IMR-90 (cell line): ENCODE data around the gene IFI44L. TPM values are rescaled to one million over a fixed set of nuclear protein-coding genes. Genes with fewer than 3 reads are reported as not detected.

ENCODE experiments used
- ATAC-seq: fragments of 200-7000 bp; cut with Tn5 transposase; 2 replicates; pipeline ENCODE4 v1.9.1; 2020; ENCODE audit warnings: low read depth, mild to moderate bottlenecking, moderate library complexity
- BruUV-seq: library from RNA; stranded (reverse); fragments of 400-500 nt; replicated peaks from 2 replicates; lab custom pipeline; 2021; lab: Mats Ljungman, UMichigan
- CTCF ChIA-PET: fragments of 300-600 bp; formaldehyde crosslinking; extraction: SDS; loops from one replicate; lab custom pipeline; 2021; ENCODE audit warnings: antibody characterized with exemption; lab: Yijun Ruan, JAX
- POLR2A ChIA-PET: fragments of 300-600 bp; sonication (Branson Sonifier 250); formaldehyde crosslinking; loops from one replicate; lab custom pipeline; 2022; ENCODE audit warnings: antibody characterized with exemption; ENCODE audit not compliant: unreplicated experiment; lab: Charles Lee
- DNase-seq: peaks from one replicate; pipeline ENCODE4 v3.0.0; 2013
- H2AFZ ChIP-seq: replicated peaks from 2 replicates; pipeline ENCODE3; 2013; ENCODE audit warnings: low read length, mild to moderate bottlenecking; ENCODE audit not compliant: poor library complexity
- H2AK5ac ChIP-seq: 2 replicates; pipeline ENCODE4 v1.6.1; 2013; ENCODE audit warnings: low read depth, low read length, inconsistent platforms
- H2AK9ac ChIP-seq: replicated peaks from 2 replicates; pipeline ENCODE3; 2013; ENCODE audit warnings: mild to moderate bottlenecking, low read depth, low read length, moderate library complexity; ENCODE audit not compliant: poor library complexity
- H2BK120ac ChIP-seq: 2 replicates; pipeline ENCODE4 v1.6.1; 2013; ENCODE audit warnings: low read depth, low read length, inconsistent platforms
- H2BK15ac ChIP-seq: 3 replicates; pipeline ENCODE4 v1.6.1; 2013; ENCODE audit warnings: low read depth, low read length, inconsistent platforms
- H2BK20ac ChIP-seq: 2 replicates; pipeline ENCODE4 v1.6.1; 2013; ENCODE audit warnings: low read depth, mild to moderate bottlenecking, inconsistent platforms, low read length, moderate library complexity
- H2BK5ac ChIP-seq: 2 replicates; pipeline ENCODE4 v1.6.1; 2013; ENCODE audit warnings: mild to moderate bottlenecking, low read depth, low read length, inconsistent platforms; ENCODE audit not compliant: poor library complexity, severe bottlenecking
- H3K14ac ChIP-seq: replicated peaks from 2 replicates; pipeline ENCODE4 v1.6.1; 2013; ENCODE audit warnings: low read depth, low read length, inconsistent platforms
- H3K18ac ChIP-seq: 2 replicates; pipeline ENCODE4 v1.6.1; 2013; ENCODE audit warnings: low read depth, low read length, control low read depth
- H3K23ac ChIP-seq: 2 replicates; pipeline ENCODE4 v1.6.1; 2013; ENCODE audit warnings: low read depth, low read length, inconsistent platforms
- H3K27ac ChIP-seq: 2 replicates; pipeline ENCODE4 v1.5.1; 2013; ENCODE audit warnings: mild to moderate bottlenecking, control low read depth, low read length; ENCODE audit not compliant: insufficient read depth
- H3K27me3 ChIP-seq: 2 replicates; pipeline ENCODE4 v1.6.1; 2013; ENCODE audit warnings: low read length; ENCODE audit not compliant: control insufficient read depth, insufficient read depth
- H3K36me3 ChIP-seq: 2 replicates; pipeline ENCODE4 v1.6.1; 2013; ENCODE audit warnings: low read length, mixed read lengths; ENCODE audit not compliant: control insufficient read depth, insufficient read depth
- H3K4ac ChIP-seq: 2 replicates; pipeline ENCODE4 v1.6.1; 2013; ENCODE audit warnings: low read depth, low read length, inconsistent platforms
- H3K4me1 ChIP-seq: 2 replicates; pipeline ENCODE4 v1.6.1; 2013; ENCODE audit warnings: low read length, mixed read lengths; ENCODE audit not compliant: control insufficient read depth, insufficient read depth
- H3K4me2 ChIP-seq: 2 replicates; pipeline ENCODE4 v1.6.1; 2013; ENCODE audit warnings: low read depth, mild to moderate bottlenecking, control low read depth, low read length, moderate library complexity
- H3K4me3 ChIP-seq: 2 replicates; pipeline ENCODE4 v1.5.1; 2013; ENCODE audit warnings: low read depth, mild to moderate bottlenecking, control low read depth, low read length, moderate library complexity; ENCODE audit not compliant: insufficient read depth
- H3K56ac ChIP-seq: 2 replicates; pipeline ENCODE4 v1.6.1; 2013; ENCODE audit warnings: low read length, inconsistent platforms; ENCODE audit not compliant: insufficient read depth; ENCODE audit errors: extremely low read depth
- H3K79me1 ChIP-seq, 2 experiments: 2 replicates each; pipeline ENCODE4 v1.6.1; 2013; ENCODE audit warnings: low read length in 2 of 2, inconsistent platforms in 1 of 2, low read depth in 1 of 2
- H3K9ac ChIP-seq: 2 replicates; pipeline ENCODE4 v1.6.1; 2013; ENCODE audit warnings: low read depth, low read length, control low read depth
- H3K9me1 ChIP-seq: 2 replicates; pipeline ENCODE4 v1.6.1; 2013; ENCODE audit warnings: low read length, inconsistent platforms; ENCODE audit not compliant: insufficient read depth
- H3K9me3 ChIP-seq: 2 replicates; pipeline ENCODE4 v1.6.1; 2013; ENCODE audit warnings: low read length; ENCODE audit not compliant: control insufficient read depth, insufficient read depth
- H4K20me1 ChIP-seq: 2 replicates; pipeline ENCODE4 v1.6.1; 2013; ENCODE audit warnings: low read length, inconsistent platforms; ENCODE audit not compliant: insufficient read depth
- H4K5ac ChIP-seq: 2 replicates; pipeline ENCODE4 v1.6.1; 2013; ENCODE audit warnings: mild to moderate bottlenecking, low read depth, low read length, control low read depth
- H4K8ac ChIP-seq, 2 experiments: 2 replicates each; pipeline ENCODE4 v1.6.1; 2013; ENCODE audit warnings: low read depth in 2 of 2, low read length in 2 of 2, control low read depth in 1 of 2, inconsistent platforms in 1 of 2
- H4K91ac ChIP-seq: 2 replicates; pipeline ENCODE4 v1.6.1; 2013; ENCODE audit warnings: low read depth, low read length, inconsistent platforms; ENCODE audit not compliant: insufficient read depth
- BHLHE40 ChIP-seq: fragments of 150-350 bp; IDR thresholded peaks from 2 replicates; pipeline ENCODE4 v1.6.1; 2016; ENCODE audit warnings: mild to moderate bottlenecking, low read depth, low read length
- CEBPB ChIP-seq: IDR thresholded peaks from 2 replicates; pipeline ENCODE4 v1.6.1; 2012; ENCODE audit warnings: low read depth, low read length, improper control_type of control experiment
- CHD1 ChIP-seq: IDR thresholded peaks from 2 replicates; pipeline ENCODE4 v1.6.1; 2012; ENCODE audit warnings: low read depth, low read length, improper control_type of control experiment
- FOS ChIP-seq: fragments of 150-350 bp; IDR thresholded peaks from 2 replicates; pipeline ENCODE4 v1.6.1; 2016; ENCODE audit warnings: low read depth, low read length
- MAFK ChIP-seq: IDR thresholded peaks from 2 replicates; pipeline ENCODE4 v1.6.1; 2012; ENCODE audit warnings: low read depth, low read length, improper control_type of control experiment
- MAZ ChIP-seq: IDR thresholded peaks from 2 replicates; pipeline ENCODE4 v1.6.1; 2012; ENCODE audit warnings: low read depth, mild to moderate bottlenecking, low read length, improper control_type of control experiment, moderate library complexity, borderline replicate concordance
- MXI1 ChIP-seq: IDR thresholded peaks from 2 replicates; pipeline ENCODE4 v1.6.1; 2012; ENCODE audit warnings: low read depth, mild to moderate bottlenecking, low read length, moderate library complexity, borderline replicate concordance
- NFE2L2 ChIP-seq: fragments of 150-350 bp; IDR thresholded peaks from 2 replicates; pipeline ENCODE4 v1.6.1; 2016; ENCODE audit warnings: low read depth, mild to moderate bottlenecking, low read length
- POLR2A ChIP-seq: IDR thresholded peaks from 2 replicates; pipeline ENCODE4 v1.6.1; 2012; ENCODE audit warnings: mild to moderate bottlenecking, low read depth, low read length
- RAD21 ChIP-seq: IDR thresholded peaks from 2 replicates; pipeline ENCODE4 v1.6.1; 2012; ENCODE audit warnings: low read length, improper control_type of control experiment
- RCOR1 ChIP-seq: IDR thresholded peaks from 2 replicates; pipeline ENCODE4 v1.6.1; 2012; ENCODE audit warnings: mild to moderate bottlenecking, low read length, improper control_type of control experiment; ENCODE audit not compliant: insufficient replicate concordance
- RFX5 ChIP-seq: IDR thresholded peaks from 2 replicates; pipeline ENCODE4 v1.8.0; 2012; ENCODE audit warnings: low read depth, mild to moderate bottlenecking, low read length, moderate library complexity
- SMC3 ChIP-seq: fragments of 150-350 bp; IDR thresholded peaks from 2 replicates; pipeline ENCODE4 v1.6.1; 2016; ENCODE audit warnings: low read depth, mild to moderate bottlenecking, antibody characterized with exemption, low read length, moderate library complexity
- USF2 ChIP-seq: fragments of 150-350 bp; IDR thresholded peaks from 2 replicates; pipeline ENCODE4 v1.6.1; 2017; ENCODE audit warnings: mild to moderate bottlenecking, antibody characterized with exemption, low read length, low read depth
- WGBS, 2 experiments: methylation state at CpG; one replicate each; pipeline versions ENCODE4 v1.1.5 to v1.1.7; 2013; ENCODE audit warnings: missing lambda C conversion rate in 2 of 2; ENCODE audit not compliant: insufficient read length in 1 of 2; ENCODE audit errors: extremely low coverage in 2 of 2; 5-methylcytosine and 5-hydroxymethylcytosine counted together
- dilution Hi-C: fragments of 300-500 bp; cut with HindIII; formaldehyde crosslinking; loops from one replicate; pipeline ENCODE4 v1.14.3; 2018; ENCODE audit warnings: low sequenced_read_pairs; ENCODE audit not compliant: unreplicated experiment
- in situ Hi-C: fragments of 300-500 bp; cut with MboI; formaldehyde crosslinking; loops from 3 replicates; pipeline ENCODE4 v1.14.3; 2019; ENCODE audit warnings: low sequenced_read_pairs, inconsistent platforms, mixed read lengths
- intact Hi-C: fragments of 100-400 bp; cut with micrococcal nuclease; formaldehyde crosslinking; loops from 2 replicates; pipeline ENCODE4 v1.10.0; 2022
- polyA plus RNA-seq, 3 experiments: library from polyadenylated mRNA; depleted of rRNA; stranded (reverse); fragments of >200 nt; gene quantifications; 2 replicates each; pipeline ENCODE4 v1.2.3, GENCODE V29; 2012; ENCODE audit warnings: low replicate concordance in 1 of 3
- total RNA-seq: library from RNA; depleted of rRNA; stranded (reverse); fragments of >200 nt; gene quantifications from 2 replicates; pipeline ENCODE4 v1.2.3, GENCODE V29; 2012
- TF ChIP-seq, protein P1 (sequence below): fragments of 150-350 bp; IDR thresholded peaks from 2 replicates; pipeline ENCODE4 v1.6.1; 2016; ENCODE audit warnings: low read depth, mild to moderate bottlenecking, low read length, moderate library complexity, borderline replicate concordance
- TF ChIP-seq, protein P2 (sequence below): conservative IDR thresholded peaks from 2 replicates; pipeline ENCODE4 v1.5.1; 2012; ENCODE audit warnings: mild to moderate bottlenecking, low read depth, low read length, improper control_type of control experiment

The IFI44L gene
- total and polyA plus RNA-seq, 2 of the 4 experiments (the other 2 are of a cell fraction): 0.18 to 0.19 TPM

DNA sequence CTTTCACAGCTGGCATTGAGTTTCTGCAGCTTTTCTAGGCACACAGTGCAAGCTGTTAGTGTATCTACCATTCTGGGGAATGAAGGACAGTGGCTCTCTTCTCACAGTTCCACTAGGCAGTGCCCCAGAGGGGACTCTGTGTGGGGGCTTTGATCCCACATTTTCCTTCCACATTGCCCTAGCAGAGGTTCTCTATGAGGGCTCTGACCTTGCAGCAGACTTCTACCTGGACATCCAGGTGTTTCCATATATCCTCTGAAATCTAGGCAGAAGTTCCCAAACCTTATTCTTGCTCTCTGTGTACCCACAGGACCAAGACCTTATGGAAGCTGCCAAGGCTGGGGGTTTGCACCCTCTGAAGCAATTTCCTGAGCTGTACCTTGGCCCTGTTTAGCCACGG lies 27.0 kb downstream of the IFI44L start:
- intact Hi-C loops (no loop called here), in situ Hi-C loops (no loop called here), dilution Hi-C loops (no loop called here)
- Histone ChIP-seq H2BK120ac (no peak overlapping the region), H3K23ac (no peak overlapping the region), H3K56ac (no peak overlapping the region), H3K36me3 (no peaks in the 10 kb centered on the region), H3K4me2 (no peak overlapping the region), H3K9me3 (no peaks in the 10 kb centered on the region), H3K4ac (no peak overlapping the region), H4K8ac (no peak overlapping the region), H4K91ac (no peak overlapping the region), H3K18ac (no peak overlapping the region), H3K27ac (no peak overlapping the region), H2BK15ac (no peak overlapping the region), H3K79me1 (no peaks in the 10 kb centered on the region), H2BK20ac (no peak overlapping the region), H2AK5ac (no peak overlapping the region), H2AFZ (no peak overlapping the region), H4K5ac (no peak overlapping the region), H2AK9ac (no peak overlapping the region), H3K27me3 (no peaks in the 10 kb centered on the region), H4K20me1 (no peaks in the 10 kb centered on the region), H3K14ac (no peak overlapping the region), H3K9ac (no peak overlapping the region), H3K4me3 (no peak overlapping the region), H2BK5ac (no peak overlapping the region), H3K9me1 (no peaks in the 10 kb centered on the region), H3K4me1 (no peaks in the 10 kb centered on the region)
- TF ChIP-seq CHD1 (no peak), FOS (no peak), MAFK (no peak), BHLHE40 (no peak), RAD21 (no peak), MAZ (no peak), CEBPB (no peak), MXI1 (no peak), RFX5 (no peak), NFE2L2 (no peak), SMC3 (no peak), USF2 (no peak), POLR2A (no peak), RCOR1 (no peak)
- TF ChIP-seq, protein P1, sequence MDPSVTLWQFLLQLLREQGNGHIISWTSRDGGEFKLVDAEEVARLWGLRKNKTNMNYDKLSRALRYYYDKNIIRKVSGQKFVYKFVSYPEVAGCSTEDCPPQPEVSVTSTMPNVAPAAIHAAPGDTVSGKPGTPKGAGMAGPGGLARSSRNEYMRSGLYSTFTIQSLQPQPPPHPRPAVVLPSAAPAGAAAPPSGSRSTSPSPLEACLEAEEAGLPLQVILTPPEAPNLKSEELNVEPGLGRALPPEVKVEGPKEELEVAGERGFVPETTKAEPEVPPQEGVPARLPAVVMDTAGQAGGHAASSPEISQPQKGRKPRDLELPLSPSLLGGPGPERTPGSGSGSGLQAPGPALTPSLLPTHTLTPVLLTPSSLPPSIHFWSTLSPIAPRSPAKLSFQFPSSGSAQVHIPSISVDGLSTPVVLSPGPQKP: no peak
- TF ChIP-seq, protein P2, sequence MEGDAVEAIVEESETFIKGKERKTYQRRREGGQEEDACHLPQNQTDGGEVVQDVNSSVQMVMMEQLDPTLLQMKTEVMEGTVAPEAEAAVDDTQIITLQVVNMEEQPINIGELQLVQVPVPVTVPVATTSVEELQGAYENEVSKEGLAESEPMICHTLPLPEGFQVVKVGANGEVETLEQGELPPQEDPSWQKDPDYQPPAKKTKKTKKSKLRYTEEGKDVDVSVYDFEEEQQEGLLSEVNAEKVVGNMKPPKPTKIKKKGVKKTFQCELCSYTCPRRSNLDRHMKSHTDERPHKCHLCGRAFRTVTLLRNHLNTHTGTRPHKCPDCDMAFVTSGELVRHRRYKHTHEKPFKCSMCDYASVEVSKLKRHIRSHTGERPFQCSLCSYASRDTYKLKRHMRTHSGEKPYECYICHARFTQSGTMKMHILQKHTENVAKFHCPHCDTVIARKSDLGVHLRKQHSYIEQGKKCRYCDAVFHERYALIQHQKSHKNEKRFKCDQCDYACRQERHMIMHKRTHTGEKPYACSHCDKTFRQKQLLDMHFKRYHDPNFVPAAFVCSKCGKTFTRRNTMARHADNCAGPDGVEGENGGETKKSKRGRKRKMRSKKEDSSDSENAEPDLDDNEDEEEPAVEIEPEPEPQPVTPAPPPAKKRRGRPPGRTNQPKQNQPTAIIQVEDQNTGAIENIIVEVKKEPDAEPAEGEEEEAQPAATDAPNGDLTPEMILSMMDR: no peak
- DNase-seq (no peak), ATAC-seq (no peak)
- POLR2A ChIA-PET: no interaction called here
- BruUV-seq: no TSS peak
- WGBS, 2 experiments: no CpG with 5 or more reads among the region's 1 CpG
- CTCF ChIA-PET: no interaction called here
